HG03354 (cell line): ENCODE measurements around the gene NUP37.
"Not testable (repeated sequence)": the region's sequence is repeated elsewhere in the genome, so short reads cannot be mapped to it uniquely, and the experiment has no call there.

Experiments used
- ATAC-seq: cut with Tn5 transposase; IDR thresholded peaks from one replicate; pipeline ENCODE4 v1.9.1; 2021; ENCODE audit warnings: mild to moderate bottlenecking; ENCODE audit not compliant: unreplicated experiment, poor library complexity, severe bottlenecking

NUP37 gene

GRCh38 chr12:102095677-102096263 is 24.1 kb downstream of the NUP37 start:
- peak; percentile 71 for ATAC-seq

- ATAC-seq, result no peak
Observed at GRCh38 chr12:102093319-102093718, 26.6 kb downstream of the NUP37 start.

- not testable (repeated sequence) for ATAC-seq
Observed at GRCh38 chr12:102089228-102089835, 30.6 kb downstream of the NUP37 start.

GRCh38 chr12:102080842-102081241 is 39.1 kb downstream of the NUP37 start:
- no peak for ATAC-seq

GRCh38 chr12:102072092-102072491 is 47.8 kb downstream of the NUP37 start:
- not testable (repeated sequence) for ATAC-seq

GRCh38 chr12:102069707-102070106 is 50.2 kb downstream of the NUP37 start:
- no peak for ATAC-seq

GRCh38 chr12:102067574-102068258 is 52.2 kb downstream of the NUP37 start:
- no peak for ATAC-seq

- ATAC-seq, result no peak
Observed at GRCh38 chr12:102064476-102064875, 55.4 kb downstream of the NUP37 start.

- no peak for ATAC-seq
Observed at GRCh38 chr12:102063069-102063468, 56.8 kb downstream of the NUP37 start.

GRCh38 chr12:102062419-102062806 is 57.5 kb downstream of the NUP37 start:
- ATAC-seq, result no peak

- ATAC-seq, result peak; percentile 95
Observed at GRCh38 chr12:102061560-102062418, 58.1 kb downstream of the NUP37 start, which contains the start of gene WASHC3. TSS of gene WASHC3 (minus strand) at chr12:102061991. CDS start at chr12:102061962, 29 bp downstream.

- ATAC-seq, result peak; percentile 43
Observed at GRCh38 chr12:102061096-102061559, 58.8 kb downstream of the NUP37 start.

GRCh38 chr12:102059343-102059742 is 60.6 kb downstream of the NUP37 start:
- no peak for ATAC-seq

- no peak for ATAC-seq
Observed at GRCh38 chr12:102054345-102054744, 65.6 kb downstream of the NUP37 start.

GRCh38 chr12:102053062-102053349 is 66.9 kb downstream of the NUP37 start:
- no peak for ATAC-seq

- no peak for ATAC-seq
Observed at GRCh38 chr12:102052192-102053061, 67.5 kb downstream of the NUP37 start.

- no peak for ATAC-seq
Observed at GRCh38 chr12:102051431-102051965, 68.4 kb downstream of the NUP37 start.

GRCh38 chr12:102050660-102051430 is 69.1 kb downstream of the NUP37 start:
- no peak for ATAC-seq
